DMS 273 (cell line): ENCODE data around the gene RNH1.

ENCODE experiments used
- DNase-seq: peaks from one replicate; lab custom pipeline; 2025; ENCODE audit not compliant: unreplicated experiment; lab: John Stamatoyannopoulos, UW

Gene RNH1

DNA sequence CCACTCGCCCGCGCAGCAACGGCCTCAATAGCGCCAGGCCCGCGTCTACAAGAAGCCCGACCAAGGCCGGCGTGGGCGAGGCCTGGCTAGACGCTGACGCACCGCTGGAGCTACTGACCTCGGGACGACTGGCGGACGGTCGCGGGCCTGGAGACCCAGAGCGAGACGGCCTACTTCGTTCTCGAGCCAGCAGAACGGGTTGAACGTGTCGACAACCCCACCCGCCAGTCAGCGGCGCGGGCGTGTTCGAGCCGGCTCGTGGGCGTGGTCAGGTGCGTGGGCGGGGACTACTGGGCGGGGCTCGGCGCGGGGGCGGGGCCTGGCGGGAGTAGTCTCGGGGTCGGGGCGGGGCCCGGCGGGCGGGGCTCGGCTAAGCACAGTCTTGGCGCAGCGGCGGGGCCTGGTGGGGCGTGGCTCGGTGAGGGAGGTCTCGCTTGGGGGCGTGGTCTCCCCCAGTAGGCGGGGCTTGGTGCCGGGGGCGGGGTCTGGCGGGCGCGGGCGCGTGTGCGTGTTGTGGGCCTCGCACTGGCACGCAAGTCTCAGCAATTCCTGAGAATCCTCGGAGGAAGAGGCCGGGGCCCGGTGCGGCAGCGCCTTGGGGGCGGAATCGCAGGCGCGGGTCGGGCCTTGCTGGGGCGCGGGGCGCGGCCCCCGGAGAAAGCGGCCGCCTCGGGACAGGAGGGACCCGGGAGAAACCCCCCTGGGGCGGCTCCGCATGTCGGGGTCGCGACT, at the start of gene RNH1:
TSS of gene RNH1 (minus strand) at position 248 of the 732 bp plus-strand sequence. CDS start 5,080 bp downstream, outside the sequence.
- DNase-seq, result peak; percentile 94

DNA sequence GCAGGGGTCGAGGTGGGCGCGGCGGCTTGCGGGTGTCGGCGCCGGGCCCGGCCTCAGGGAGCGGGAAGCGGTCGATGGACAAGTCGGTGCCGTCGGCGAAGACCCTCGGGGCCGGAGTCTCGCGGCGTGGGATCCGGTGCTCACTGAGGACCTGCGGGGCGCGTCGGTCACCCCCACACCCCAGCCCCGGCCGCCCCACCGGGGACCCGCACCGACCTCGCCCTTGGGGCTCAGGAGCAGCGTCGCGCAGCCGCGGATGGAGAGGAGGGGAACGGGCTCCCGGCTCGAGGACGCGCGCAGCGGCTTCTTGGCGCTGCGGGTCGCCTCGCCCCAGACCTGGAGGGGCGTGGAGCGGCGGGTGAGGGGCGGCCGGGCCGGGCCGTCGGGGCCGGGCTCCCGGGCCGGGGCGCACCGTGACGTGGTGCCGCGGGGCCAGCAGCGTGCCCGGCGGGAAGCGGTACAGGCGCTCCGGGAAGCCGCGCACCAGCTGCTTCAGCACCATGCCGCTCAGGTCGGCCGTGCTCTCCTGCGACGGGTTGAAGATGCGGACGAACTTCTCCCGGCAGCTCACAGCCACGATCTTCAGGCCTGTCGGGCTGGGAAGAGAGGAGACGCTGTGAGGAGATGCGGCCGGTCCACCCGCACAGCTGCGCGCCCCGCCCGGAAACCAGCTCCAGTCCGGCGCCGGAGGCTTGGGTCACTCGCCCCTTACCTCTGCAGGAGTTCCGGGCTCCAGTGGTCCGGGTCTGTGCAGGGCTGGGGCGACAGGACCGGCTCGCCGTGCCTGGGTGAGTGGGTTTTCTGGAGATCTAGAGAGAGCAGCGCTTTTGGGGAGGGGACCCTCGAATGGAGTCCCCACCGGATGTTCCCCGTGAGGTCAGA, 49.0 kb upstream of the RNH1 start:
- peak; percentile 66 for DNase-seq

DNA sequence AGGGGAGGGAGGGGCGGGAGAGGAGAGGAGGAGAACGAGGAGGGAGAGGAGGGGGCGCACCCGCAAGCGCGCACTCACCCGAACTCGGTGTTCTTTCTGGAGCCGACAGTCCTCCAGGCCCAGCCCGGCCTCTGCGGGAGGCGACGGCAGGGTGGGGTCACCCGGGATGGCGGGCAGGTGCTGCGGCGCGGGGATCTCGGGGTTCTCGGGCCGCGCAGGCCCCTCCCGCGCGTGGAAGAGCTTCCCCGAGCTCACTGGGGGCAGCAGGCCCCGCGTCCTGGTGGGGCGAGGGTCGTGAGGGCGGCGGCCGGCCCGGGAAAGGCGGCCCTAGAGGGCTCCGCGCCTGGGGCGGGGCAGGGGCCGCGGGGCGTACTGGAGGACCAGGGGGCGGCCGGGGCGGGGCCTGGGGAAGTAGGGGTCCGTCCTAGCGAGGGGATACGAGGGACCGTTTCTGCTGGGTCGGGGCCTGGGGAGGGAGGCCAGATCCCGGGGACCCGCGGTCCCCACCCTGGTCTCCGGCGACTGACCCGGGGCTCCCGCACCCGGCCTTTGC, 48.3 kb upstream of the RNH1 start:
- DNase-seq, result no peak

DNA sequence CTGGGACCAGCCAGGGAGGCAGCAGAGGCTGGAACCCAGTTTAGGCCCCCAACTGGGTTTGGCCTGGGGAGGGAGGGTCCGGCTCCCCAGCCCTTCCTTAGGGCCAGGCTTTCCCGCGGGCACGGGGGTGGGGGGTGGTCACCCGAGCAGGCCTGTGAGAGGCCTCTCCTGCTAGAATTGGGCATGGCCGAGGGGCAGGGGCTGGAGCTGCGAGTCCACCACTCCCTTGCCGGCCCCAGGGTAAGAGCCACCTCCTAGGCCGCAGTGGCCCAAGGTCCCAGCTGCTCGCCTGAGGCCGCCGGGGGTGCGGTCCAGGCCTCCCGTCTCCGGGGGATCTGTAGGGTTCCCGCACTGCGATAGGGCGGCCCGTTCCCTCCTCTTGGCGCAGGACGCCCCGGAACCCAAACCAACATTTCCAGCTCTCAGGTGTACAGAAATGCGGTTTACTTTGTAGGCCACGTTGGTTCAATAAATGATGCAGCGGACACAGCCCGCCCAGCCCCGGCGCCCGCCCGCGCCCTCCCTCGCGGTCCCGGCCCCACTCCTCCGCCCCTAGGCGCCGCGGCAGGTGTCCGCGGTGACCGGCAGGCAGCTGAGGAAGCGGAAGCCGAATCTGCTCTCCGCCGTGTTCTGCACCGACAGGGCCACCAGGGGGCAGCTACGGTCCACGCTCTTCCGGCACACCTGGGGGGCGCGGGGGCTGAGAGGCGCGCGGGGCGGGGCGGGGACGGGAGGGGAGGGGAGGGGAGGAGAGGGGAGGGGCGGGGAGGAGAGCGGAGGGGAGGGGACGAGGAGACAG, 47.6 kb upstream of the RNH1 start:
- DNase-seq, result peak; percentile 78

DNA sequence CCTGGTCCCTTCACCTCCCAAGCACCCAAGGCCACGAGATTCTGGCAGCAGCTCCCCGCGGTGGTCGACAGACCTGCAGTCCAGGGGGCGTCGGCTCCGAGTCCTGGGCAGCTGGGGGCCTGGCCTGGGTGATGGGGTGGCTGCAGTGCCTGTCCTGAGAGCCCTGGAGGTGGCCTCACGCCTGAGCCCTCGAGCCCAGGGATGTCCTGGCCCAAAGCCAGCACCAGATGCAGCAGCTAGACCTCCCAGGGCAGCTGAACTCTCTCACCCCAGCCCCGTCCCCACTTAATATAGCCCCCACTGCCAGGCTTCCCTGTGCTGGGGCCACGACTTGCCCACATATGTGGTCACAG, 46.9 kb upstream of the RNH1 start:
- DNase-seq, result no peak

DNA sequence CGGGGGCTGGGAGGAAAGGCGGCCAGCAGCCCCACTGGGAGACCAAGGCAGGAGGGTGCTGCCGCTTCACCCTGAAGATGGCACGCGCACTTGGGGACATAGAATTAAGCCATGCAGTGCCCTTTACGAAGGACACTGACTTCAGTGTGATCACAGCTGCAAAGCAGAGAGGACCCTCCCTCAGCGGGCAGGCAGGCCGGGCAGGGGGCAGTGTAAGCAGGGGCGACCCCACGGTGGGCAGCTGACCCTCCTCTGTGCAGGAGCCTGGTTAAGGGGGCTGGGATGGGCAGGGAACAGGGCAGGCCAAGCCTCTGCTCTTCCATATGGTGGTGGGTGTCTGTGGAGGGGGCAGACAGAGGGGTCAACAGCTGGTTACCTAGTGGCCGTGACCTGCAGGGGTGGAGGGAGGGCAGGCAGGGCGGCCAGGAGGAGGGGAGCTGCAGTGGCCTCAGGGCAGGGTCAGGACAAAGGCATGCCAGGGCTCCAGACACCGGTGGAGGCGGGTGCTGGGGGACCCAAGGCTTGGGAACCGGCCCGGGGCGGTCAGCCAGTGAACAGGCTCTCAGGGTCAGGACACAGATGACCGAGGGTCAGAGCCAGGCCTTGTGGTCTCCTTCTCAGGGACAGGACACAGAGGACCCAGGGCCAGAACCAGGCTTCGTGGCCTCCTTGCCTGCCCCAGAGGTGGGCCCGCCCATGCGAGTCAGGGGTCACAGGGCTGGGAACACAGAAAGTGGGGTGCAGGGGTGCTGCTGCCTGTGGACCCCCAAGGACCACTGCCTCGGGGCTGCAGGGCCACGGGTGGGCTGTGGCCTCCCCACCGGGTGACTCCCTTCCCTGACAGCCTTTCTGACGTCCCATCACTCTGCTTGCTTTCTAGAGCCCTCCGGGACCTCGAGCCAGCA, 46.3 kb upstream of the RNH1 start:
- DNase-seq, result no peak

DNA sequence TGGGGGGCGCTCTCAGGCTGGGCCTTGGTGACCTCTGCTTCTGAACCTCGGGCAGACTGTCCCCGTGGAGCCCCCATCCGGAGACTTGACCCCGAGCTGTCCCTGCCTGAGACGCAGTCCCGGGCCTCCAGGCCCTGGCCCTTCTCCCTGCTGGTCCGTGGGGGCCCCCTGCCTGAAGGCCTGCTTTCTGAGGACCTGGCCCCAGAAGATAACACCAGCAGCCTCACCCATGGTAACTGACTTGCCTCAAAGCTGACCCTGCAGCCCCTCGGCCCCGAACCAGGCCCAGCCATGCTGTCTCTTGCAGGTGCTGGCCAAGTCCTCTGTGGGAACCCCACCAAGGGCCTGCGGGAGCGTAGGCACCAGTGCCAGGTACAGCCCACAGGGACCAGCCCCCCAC, 44.6 kb upstream of the RNH1 start:
- DNase-seq, result no peak

DNA sequence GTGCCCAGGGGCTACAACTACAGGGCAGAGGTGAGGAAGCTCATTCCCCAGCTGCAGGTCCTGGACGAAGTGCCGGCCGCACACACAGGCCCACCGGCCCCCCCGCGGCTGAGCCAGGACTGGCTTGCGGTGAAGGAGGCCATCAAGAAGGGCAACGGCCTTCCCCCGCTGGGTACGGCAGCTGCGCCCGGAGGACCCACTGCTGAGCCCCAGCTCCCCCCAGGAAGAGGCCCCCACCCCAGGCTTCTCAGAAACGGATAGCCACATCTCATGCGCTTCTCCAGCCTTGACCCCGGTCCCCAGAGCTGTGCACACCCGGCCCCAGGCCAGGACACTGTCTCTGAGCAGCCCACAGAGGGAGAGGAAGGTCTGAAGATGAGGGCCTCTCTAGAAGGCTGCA, 44.1 kb upstream of the RNH1 start:
- no peak for DNase-seq

DNA sequence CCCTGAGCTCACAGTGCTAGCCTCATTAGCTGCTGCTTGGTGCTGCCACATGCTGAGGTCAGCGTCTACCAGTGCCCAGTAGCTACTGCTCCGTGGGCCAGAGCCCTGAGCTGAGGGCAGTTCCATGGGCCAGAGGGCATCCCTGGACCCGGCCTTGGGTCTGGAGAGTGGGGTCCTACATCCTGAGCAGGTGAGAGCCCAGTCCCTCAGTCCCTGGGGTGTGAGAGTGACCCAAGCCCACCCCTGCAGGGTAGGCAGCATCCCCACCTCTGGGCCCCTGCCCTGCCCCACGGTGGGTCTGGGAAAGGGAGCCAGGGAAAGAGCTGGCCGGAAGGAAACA, 43.7 kb upstream of the RNH1 start:
- no peak for DNase-seq

DNA sequence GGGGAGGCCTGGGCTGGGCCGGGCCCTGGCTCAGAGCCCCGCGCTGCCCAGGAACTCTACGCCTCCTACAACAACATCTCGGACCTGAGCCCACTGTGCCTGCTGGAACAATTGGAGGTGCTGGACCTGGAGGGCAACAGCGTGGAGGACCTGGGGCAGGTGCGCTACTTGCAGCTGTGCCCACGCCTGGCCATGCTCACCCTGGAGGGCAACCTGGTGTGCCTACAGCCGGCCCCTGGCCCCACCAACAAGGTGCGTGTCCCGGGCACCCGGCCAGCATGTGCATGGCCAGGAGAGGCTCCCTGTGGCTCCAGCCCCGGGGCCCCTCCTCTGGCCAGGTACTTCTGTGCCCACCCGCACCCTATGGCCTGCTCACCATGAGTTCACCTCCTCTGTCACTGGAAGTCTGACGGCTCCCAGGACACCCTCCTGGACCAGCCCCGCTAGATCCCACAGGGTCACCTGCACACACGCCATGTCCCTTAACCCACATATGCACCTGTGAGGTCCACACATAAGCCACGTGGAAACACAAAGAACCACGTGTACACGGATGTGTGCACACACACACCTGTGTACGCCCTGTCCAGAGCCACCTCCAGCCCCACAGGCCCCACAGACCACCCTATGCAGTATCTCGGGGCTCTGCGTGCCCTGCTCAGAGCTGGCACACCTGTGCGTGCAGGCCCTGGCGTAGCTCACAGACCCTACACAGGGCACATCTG, 43.1 kb upstream of the RNH1 start:
- DNase-seq, result no peak

DNA sequence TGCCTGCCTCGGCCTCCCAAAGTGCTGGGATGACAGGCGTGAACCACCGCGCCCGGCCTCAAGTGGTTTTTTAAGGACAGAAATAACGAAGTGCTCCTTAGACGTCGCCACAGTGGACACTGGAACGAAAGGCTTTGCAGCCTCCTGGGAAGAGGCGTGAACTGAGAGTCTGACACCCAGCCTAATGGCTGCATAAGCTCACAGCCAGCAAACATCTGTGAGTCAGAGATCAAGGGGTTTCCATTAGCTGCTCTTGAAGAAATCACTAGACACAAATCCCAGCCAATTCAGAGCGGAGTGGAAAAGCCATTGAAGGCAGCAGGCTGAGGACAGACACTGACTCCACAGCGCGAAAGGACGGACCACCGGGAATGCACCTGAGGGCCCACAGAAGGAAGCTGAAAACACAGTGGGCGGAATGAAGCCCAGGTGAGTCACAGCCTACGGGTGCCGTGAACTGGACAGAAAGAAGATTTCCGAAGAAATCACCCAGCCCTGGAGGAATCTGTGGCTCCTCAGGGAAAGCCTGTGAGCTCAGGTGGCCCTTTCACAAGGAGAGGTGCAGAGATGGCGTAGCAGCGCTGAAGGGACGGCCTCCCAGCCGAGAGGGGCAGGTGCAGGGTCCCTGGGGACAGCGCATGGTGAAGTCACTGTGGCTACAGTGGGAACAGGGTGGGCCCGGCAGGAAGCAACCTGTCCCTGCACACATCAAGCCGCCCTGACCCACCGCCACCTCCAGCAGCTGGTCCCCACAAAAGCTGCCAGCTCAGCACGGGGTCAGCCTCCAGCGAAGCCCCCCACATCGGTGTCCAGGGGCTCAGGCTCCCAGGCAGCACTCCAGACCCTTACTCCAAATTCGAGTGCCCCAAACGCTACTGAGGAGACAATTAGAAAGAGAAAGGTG, 41.9 kb upstream of the RNH1 start:
- DNase-seq, result no peak

DNA sequence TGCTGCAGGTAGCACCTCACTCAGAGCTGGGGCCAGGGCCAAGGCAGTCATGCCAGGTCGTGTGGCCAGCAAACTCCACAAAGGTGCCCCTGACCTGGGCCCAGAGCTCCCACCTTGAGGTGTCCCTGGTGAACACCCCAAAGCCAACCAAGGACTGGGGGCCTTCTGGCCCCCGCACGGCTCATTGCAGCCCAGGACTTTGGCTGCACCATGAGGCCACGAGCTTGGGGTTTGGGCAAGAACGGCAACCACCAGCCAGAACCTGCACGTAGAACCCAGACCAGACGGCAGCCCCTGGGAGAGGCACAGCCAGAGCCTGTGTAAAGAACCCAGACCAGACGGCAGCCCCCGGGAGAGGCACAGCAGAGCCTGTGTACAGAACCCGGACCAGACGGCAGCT, 38.1 kb upstream of the RNH1 start:
- DNase-seq, result no peak

DNA sequence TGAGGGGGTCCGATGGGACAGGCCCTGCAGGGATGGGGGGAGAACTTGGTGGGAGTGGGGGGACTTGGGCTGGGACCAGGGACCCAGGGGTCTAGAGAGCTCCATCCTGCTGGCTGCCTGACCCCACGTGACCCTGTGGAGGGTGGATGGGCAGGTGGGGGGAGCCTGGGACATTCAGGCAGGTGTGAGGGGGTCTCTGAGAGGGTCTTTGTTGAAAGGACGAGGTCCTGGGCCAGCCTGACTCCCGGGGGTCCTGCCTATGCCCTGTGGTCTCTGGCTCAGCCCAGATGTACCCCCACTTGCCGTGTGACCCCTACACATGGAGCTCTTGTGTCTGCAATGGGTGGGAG, 37.8 kb upstream of the RNH1 start:
- DNase-seq, result no peak

DNA sequence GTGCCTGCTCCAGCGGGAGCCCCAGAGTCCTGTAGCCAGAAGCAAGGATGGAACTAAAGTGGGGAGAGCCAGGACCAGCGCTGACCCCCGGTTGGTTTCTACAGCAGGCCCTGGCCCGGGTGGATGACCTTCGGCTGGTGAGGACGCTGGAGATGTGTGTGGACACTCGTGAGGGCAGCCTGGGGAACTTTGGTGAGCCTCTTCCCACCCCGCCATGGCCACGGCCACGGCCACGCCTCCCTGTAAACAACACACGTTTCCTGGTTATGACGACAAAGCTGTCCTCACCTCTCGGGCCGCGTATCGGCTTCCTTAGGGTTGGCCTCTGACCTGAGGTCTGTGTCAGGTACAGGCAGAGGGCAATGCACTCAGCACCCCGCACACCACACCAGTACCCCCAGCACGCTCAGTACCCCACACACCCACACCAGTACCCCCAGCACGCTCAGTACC, 34.4 kb upstream of the RNH1 start:
- DNase-seq, result no peak

DNA sequence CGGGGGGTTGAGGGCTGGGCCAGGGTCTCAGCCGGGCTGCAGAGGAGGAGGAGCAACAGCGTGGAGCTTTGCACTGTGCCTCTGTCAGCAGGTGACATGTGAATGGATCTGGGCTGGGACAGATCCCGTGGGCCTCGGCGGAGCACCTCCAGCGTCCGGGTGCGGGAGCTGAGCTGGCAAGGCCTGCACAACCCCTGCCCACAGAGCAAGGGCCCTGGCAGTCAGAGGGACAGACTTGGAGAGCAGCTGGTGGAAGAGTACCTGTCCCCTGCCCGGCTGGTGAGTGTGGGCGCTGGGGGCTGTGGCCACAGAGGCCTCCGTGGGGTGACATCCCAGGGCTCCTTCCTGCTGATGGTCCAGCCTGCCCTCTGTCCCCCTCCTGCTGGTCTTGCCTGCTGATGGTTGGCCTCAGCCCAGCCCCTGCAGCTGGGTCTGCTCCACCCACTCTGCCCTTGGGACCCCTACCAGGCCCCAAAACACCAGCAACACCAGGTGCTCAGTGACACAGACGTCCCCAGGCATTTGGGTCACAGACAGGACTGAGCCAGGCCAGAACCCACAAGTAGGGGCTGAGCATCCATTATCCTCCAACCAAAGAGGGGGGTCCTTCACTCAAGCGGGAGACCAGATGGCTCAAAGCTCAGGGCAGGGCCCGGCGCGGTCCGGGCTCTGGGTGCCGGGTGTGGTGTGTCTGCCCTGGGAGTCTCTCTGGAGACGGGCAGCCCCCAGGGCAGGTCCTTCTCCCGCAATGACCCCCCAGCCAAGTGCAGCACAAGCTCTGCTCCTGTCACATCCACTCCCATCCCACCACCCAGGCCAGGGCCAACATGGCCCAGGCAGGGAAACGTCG, 33.8 kb upstream of the RNH1 start:
- no peak for DNase-seq

DNA sequence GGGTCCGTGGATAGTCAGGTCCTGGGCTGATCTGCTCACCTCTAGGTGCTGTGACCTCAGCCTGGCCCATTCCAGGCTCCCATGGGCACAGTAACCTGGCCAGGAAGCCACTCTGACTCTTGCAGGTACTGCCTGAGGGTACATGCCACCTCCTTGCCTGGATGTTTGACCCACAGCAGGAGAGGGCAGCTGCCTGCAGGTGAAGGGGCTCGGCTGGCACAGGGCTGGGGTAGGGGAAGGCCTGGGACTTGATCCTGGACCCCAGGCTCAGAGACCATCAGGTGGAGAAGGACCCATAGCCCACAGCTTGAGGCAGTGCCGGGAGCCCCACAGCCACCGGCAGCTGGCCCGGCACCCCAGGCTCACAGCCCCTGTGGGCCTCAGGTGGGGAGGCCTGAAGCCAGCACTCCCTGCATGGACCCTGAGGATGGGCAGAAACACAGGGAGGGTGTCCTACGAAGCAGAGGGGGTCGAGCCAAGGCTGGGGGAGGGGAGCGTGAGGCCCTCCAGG, 33.0 kb upstream of the RNH1 start:
- DNase-seq, result no peak

DNA sequence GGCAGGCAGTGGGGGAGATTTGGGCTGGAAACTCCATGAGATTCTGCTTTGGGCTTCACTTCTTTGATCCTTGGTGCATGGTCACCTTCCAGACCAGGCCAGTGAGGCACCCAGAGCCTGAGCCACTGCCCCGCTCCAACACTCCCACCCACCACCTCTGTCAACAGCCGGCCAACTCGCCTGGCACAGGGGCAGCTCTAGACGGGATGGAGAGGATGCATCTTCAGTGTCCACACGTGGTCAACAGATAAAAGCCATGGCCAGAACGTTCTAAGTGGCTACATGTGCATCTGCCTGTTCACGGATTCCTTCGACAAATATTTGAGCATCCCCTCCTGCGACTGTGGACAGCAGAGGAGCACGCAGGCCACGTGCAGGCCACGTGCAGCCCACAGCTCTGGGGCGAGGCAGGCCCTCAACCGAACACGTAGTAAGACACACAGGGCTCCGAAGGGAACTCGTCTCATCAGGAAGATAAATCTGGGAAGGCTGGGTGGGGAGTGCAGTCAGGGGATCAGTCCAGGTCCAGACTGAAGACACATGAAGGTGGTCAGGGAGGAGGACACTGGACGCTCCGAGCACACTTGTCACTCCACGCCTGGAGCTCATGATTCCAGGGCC, 31.5 kb upstream of the RNH1 start:
- no peak for DNase-seq
